GM19043 (cell line): ENCODE measurements around the gene PRRT4.
A peak's percentile ranks its signal among the peaks of the same experiment; 100 is the strongest.

ENCODE experiments used
- ATAC-seq: cut with Tn5 transposase; IDR thresholded peaks from one replicate; pipeline ENCODE4 v1.9.1; 2021; ENCODE audit warnings: low read depth; ENCODE audit not compliant: unreplicated experiment

Gene PRRT4

GRCh38 chr7:128361411-128362379, at the start of gene PRRT4:
Gene PRRT4 (minus strand): TSS chr7:128361690.
- no peak for ATAC-seq

- ATAC-seq: no peak
These were observed 48.9 kb upstream of the PRRT4 start for GRCh38 chr7:128410451-128410753.

GRCh38 chr7:128409596-128410450, 48.3 kb upstream of the PRRT4 start, which contains the start of gene IMPDH1:
Gene IMPDH1 (minus strand): TSS chr7:128409982. CDS start chr7:128409901, 81 bp downstream.
- ATAC-seq: peak; percentile 76

GRCh38 chr7:128408709-128409595, 47.5 kb upstream of the PRRT4 start:
- ATAC-seq: no peak

- ATAC-seq: no peak
These were observed 46.5 kb upstream of the PRRT4 start for GRCh38 chr7:128407751-128408708.

GRCh38 chr7:128407233-128407589, 45.7 kb upstream of the PRRT4 start:
- ATAC-seq: no peak

GRCh38 chr7:128406314-128407232, 45.1 kb upstream of the PRRT4 start:
- ATAC-seq: no peak

GRCh38 chr7:128405471-128406313, 44.2 kb upstream of the PRRT4 start:
- ATAC-seq: no peak

GRCh38 chr7:128404886-128405470, 43.5 kb upstream of the PRRT4 start:
- ATAC-seq: no peak

GRCh38 chr7:128404143-128404681, 42.7 kb upstream of the PRRT4 start:
- no peak for ATAC-seq

- ATAC-seq: no peak
These were observed 42.2 kb upstream of the PRRT4 start for GRCh38 chr7:128403676-128404075.

GRCh38 chr7:128402356-128402755, 40.9 kb upstream of the PRRT4 start:
- ATAC-seq: no peak

GRCh38 chr7:128400566-128400965, 39.1 kb upstream of the PRRT4 start:
- ATAC-seq: no peak

GRCh38 chr7:128399991-128400390, 38.5 kb upstream of the PRRT4 start:
- ATAC-seq: no peak

GRCh38 chr7:128398841-128399135, 37.3 kb upstream of the PRRT4 start:
- no peak for ATAC-seq

- ATAC-seq: no peak
These were observed 36.7 kb upstream of the PRRT4 start for GRCh38 chr7:128398016-128398840.
